Hepatocyte (in vitro differentiated cells): ENCODE results near the gene CPNE6.

Source experiments
- EZH2 ChIP-seq: fragments of 200-600 bp; sonication (generic); IDR thresholded peaks from 2 replicates; pipeline ENCODE4 v1.6.1; 2016; ENCODE audit warnings: antibody characterized with exemption, mild to moderate bottlenecking, borderline replicate concordance
- EZH2phosphoT487 ChIP-seq: fragments of 200-600 bp; sonication (generic); IDR thresholded peaks from one replicate; pipeline ENCODE4 v1.6.1; 2018; ENCODE audit warnings: antibody characterized with exemption, mild to moderate bottlenecking, low read depth, moderate library complexity; ENCODE audit not compliant: unreplicated experiment, severe bottlenecking
- TF ChIP-seq, protein P1 (sequence below): fragments of 200-600 bp; sonication (generic); IDR thresholded peaks from 2 replicates; pipeline ENCODE4 v1.5.1; 2016; ENCODE audit warnings: antibody characterized with exemption, mild to moderate bottlenecking; ENCODE audit not compliant: poor library complexity

DNA sequence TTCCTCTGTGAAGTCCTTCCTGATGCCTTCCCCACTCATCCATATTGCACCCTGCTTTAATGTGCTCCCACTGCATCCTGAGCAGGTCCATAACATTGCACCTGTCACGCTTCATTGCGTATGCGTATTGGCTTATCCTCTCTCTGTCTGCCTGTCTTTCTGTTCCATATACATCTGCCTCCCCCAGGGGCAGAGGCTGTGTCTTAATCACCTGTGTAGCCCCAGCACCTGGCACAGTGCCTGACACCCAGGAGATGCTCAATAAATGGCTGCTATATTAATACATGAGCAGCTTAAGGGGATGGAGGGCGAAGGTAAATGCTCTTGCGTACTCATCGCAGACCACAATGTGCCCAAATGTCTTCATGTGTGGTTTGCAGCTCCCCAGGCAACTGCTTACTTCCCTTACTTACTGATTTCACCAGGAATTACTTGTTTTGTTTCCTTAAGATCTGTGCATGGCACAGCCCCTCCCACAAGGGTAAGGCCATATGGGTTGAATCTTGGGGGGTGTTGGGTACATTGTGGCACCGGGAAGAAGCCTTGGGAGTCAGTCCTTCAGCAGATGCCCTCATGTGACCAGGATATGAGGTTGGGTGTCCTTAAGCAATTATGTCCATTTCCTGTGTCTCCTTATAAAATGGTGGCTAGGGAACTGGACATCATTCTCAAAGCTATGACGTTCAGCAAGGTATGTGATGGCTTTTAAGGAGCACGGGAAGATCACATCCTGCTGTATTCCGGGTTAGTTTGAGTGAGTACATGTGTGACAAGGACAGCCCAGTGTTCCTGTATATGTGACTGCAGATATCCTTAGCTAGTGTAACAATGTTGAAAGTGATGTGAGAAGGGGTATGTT lies 848 bp upstream of the CPNE6 start:
- TF ChIP-seq, protein P1, sequence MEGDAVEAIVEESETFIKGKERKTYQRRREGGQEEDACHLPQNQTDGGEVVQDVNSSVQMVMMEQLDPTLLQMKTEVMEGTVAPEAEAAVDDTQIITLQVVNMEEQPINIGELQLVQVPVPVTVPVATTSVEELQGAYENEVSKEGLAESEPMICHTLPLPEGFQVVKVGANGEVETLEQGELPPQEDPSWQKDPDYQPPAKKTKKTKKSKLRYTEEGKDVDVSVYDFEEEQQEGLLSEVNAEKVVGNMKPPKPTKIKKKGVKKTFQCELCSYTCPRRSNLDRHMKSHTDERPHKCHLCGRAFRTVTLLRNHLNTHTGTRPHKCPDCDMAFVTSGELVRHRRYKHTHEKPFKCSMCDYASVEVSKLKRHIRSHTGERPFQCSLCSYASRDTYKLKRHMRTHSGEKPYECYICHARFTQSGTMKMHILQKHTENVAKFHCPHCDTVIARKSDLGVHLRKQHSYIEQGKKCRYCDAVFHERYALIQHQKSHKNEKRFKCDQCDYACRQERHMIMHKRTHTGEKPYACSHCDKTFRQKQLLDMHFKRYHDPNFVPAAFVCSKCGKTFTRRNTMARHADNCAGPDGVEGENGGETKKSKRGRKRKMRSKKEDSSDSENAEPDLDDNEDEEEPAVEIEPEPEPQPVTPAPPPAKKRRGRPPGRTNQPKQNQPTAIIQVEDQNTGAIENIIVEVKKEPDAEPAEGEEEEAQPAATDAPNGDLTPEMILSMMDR = no peak
- no peak for TF ChIP-seq EZH2
- TF ChIP-seq EZH2phosphoT487 = no peak
